Thymus (tissue), 11 donors: ENCODE measurements around the gene BSG. TPM values are rescaled to one million over a fixed set of nuclear protein-coding genes. Genes with fewer than 3 reads are reported as not detected.
"Not testable (repeated sequence)": the region's sequence is repeated elsewhere in the genome, so short reads cannot be mapped to it uniquely, and the experiment has no call there.

ENCODE experiments used
- DNase-seq, 9 donors: peaks; one replicate each; pipeline ENCODE4 v3.0.0-alpha.2; 2013; ENCODE audit warnings: low spot score in 9 of 9, low read depth in 6 of 9, missing footprints in 1 of 9
- H3K27ac ChIP-seq, 2 donors: one replicate each; pipeline ENCODE4 v1.5.1; 2013; ENCODE audit warnings: control low read depth in 1 of 2, low read depth in 1 of 2, low read length in 1 of 2, mild to moderate bottlenecking in 1 of 2, moderate library complexity in 1 of 2
- H3K27me3 ChIP-seq, 2 donors: one replicate each; pipeline ENCODE4 v1.5.1; 2013; ENCODE audit warnings: low read length in 1 of 2; ENCODE audit not compliant: control insufficient read depth in 2 of 2, insufficient read depth in 1 of 2
- H3K36me3 ChIP-seq, 2 donors: one replicate each; pipeline ENCODE4 v1.5.1; 2013; ENCODE audit warnings: low read length in 1 of 2, mild to moderate bottlenecking in 1 of 2, moderate library complexity in 1 of 2; ENCODE audit not compliant: control insufficient read depth in 2 of 2, insufficient read depth in 2 of 2
- H3K4me1 ChIP-seq, 2 donors: one replicate each; pipeline ENCODE4 v1.5.1; 2013; ENCODE audit warnings: low read length in 2 of 2; ENCODE audit not compliant: control insufficient read depth in 2 of 2, insufficient read depth in 2 of 2
- H3K4me3 ChIP-seq, 2 donors: one replicate each; pipeline ENCODE4 v1.5.1; 2013; ENCODE audit warnings: low read length in 2 of 2, control low read depth in 1 of 2, mild to moderate bottlenecking in 1 of 2
- H3K9me3 ChIP-seq, 2 donors: one replicate each; pipeline ENCODE4 v1.5.1; 2013; ENCODE audit warnings: low read length in 1 of 2, mild to moderate bottlenecking in 1 of 2; ENCODE audit not compliant: control insufficient read depth in 2 of 2, insufficient read depth in 1 of 2
- WGBS: extraction: QIAGEN DNeasy Blood & Tissue Kit; methylation state at CpG from one replicate; pipeline ENCODE4 v1.1.7; 2013; 5-methylcytosine and 5-hydroxymethylcytosine counted together
- polyA plus RNA-seq: library from polyadenylated mRNA; stranded (reverse); fragments of 200-250 nt; gene quantifications from one replicate; pipeline ENCODE4 v1.2.3, GENCODE V29; 2013
- total RNA-seq: library from RNA; stranded (reverse); fragments of 120-200 nt; gene quantifications from one replicate; pipeline ENCODE4 v1.2.4, GENCODE V29; 2013
- donor health status: healthy.

The BSG gene
- total and polyA plus RNA-seq, 2 donors: 141 to 155 TPM

- DNase-seq: no peak
- Histone ChIP-seq H3K27me3 (peaks cover 29 to 65% of the 10 kb centered on the region in 2 donors), H3K4me3 (no peak overlapping the region), H3K36me3 (no peaks in the 10 kb centered on the region), H3K4me1 (no peaks in the 10 kb centered on the region), H3K9me3 (no peaks in the 10 kb centered on the region), H3K27ac (no peak overlapping the region)
- WGBS: 89% methylated on average over 42 of the region's 42 CpGs
These were observed 23.2 kb downstream of the BSG start for GRCh38 chr19:595326-596262.

- Histone ChIP-seq H3K27me3 (peaks cover 22 to 59% of the 10 kb centered on the region in 2 donors), H3K9me3 (peaks cover 0 to 2% of the 10 kb centered on the region in 2 donors), H3K4me1 (no peaks in the 10 kb centered on the region), H3K4me3 (no peak overlapping the region), H3K36me3 (no peaks in the 10 kb centered on the region), H3K27ac (no peak overlapping the region)
- DNase-seq: no peak
- 92% methylated on average over 16 of the region's 16 CpGs for WGBS
These were observed 23.9 kb downstream of the BSG start for GRCh38 chr19:596263-596655.

GRCh38 chr19:597406-598315 lies 25.3 kb downstream of the BSG start:
- 84% methylated on average over 18 of the region's 18 CpGs for WGBS
- Histone ChIP-seq H3K9me3 (peaks cover 0 to 10% of the 10 kb centered on the region in 2 donors), H3K4me3 (no peak overlapping the region), H3K27me3 (peaks cover 8 to 45% of the 10 kb centered on the region in 2 donors), H3K27ac (no peak overlapping the region), H3K4me1 (no peaks in the 10 kb centered on the region), H3K36me3 (no peaks in the 10 kb centered on the region)
- no peak for DNase-seq

- no peak for DNase-seq
- Histone ChIP-seq H3K27me3 (peaks cover 0 to 9% of the 10 kb centered on the region in 2 donors), H3K9me3 (peaks cover 0 to 14% of the 10 kb centered on the region in 2 donors), H3K4me3 (no peak overlapping the region), H3K36me3 (no peaks in the 10 kb centered on the region), H3K27ac (no peak overlapping the region), H3K4me1 (no peaks in the 10 kb centered on the region)
- 94% methylated on average over 28 of the region's 28 CpGs for WGBS
These were observed 28.9 kb downstream of the BSG start for GRCh38 chr19:601310-601709.

GRCh38 chr19:601790-602189 lies 29.4 kb downstream of the BSG start:
- H3K36me3 ChIP-seq: no peaks in the 10 kb centered on the region
- H3K27me3 ChIP-seq: peaks cover 0 to 4% of the 10 kb centered on the region in 2 donors
- no peak overlapping the region for H3K27ac ChIP-seq
- no peaks in the 10 kb centered on the region for H3K4me1 ChIP-seq
- DNase-seq: no peak
- WGBS: 92% methylated on average over 25 of the region's 25 CpGs
- H3K9me3 ChIP-seq: peaks cover 0 to 14% of the 10 kb centered on the region in 2 donors
- no peak overlapping the region for H3K4me3 ChIP-seq

GRCh38 chr19:602391-603301 lies 30.2 kb downstream of the BSG start:
- H3K4me3 ChIP-seq: no peak overlapping the region
- H3K27ac ChIP-seq: no peak overlapping the region
- H3K9me3 ChIP-seq: peaks cover 0 to 14% of the 10 kb centered on the region in 2 donors
- H3K36me3 ChIP-seq: no peaks in the 10 kb centered on the region
- DNase-seq: no peak
- H3K27me3 ChIP-seq: peaks cover 0 to 2% of the 10 kb centered on the region in 2 donors
- WGBS: 86% methylated on average over 35 of the region's 35 CpGs
- H3K4me1 ChIP-seq: no peaks in the 10 kb centered on the region

- not testable (repeated sequence) for DNase-seq, H3K36me3 ChIP-seq, H3K27me3 ChIP-seq, H3K27ac ChIP-seq, H3K4me1 ChIP-seq, H3K4me3 ChIP-seq
- H3K9me3 ChIP-seq: peaks cover 0 to 14% of the 10 kb centered on the region in 2 donors
- WGBS: 98% methylated on average over 13 of the region's 13 CpGs
These were observed 30.9 kb downstream of the BSG start for GRCh38 chr19:603302-603639.

GRCh38 chr19:603779-604178 lies 31.4 kb downstream of the BSG start:
- H3K36me3 ChIP-seq, H3K4me1 ChIP-seq, H3K27ac ChIP-seq, DNase-seq, H3K27me3 ChIP-seq, H3K4me3 ChIP-seq: not testable (repeated sequence)
- H3K9me3 ChIP-seq: peaks cover 0 to 14% of the 10 kb centered on the region in 2 donors
- WGBS: 93% methylated on average over 20 of the region's 20 CpGs
